B cell (primary cell): ENCODE results near the gene ST13. TPM values are rescaled to one million over a fixed set of nuclear protein-coding genes. Genes with fewer than 3 reads are reported as not detected.

Experiments
- ATAC-seq: fragments of 200-7000 bp; cut with Tn5 transposase; one replicate; pipeline ENCODE4 v1.10.0; 2021; ENCODE audit warnings: low read depth, mild to moderate bottlenecking, moderate number of reproducible peaks, moderate library complexity
- CTCF ChIA-PET: fragments of 350-600 bp; sonication (Branson Sonifier 250); formaldehyde crosslinking; loops from one replicate; lab custom pipeline; 2021; ENCODE audit warnings: antibody characterized with exemption, inconsistent platforms; lab: Charles Lee
- POLR2A ChIA-PET: fragments of 350-600 bp; sonication (Branson Sonifier 250); formaldehyde crosslinking; loops from one replicate; lab custom pipeline; 2021; ENCODE audit warnings: antibody characterized with exemption; lab: Charles Lee
- DNase-seq: peaks from one replicate; pipeline ENCODE4 v3.0.0; 2013
- H2AFZ ChIP-seq: 2 replicates; pipeline ENCODE4 v1.6.1; 2012; ENCODE audit warnings: mild to moderate bottlenecking, low read depth, low read length; ENCODE audit not compliant: insufficient read depth, poor library complexity, severe bottlenecking
- H3K27ac ChIP-seq, 2 donors: 1 replicate in 1 of 2; 2 replicates in 1 of 2; pipeline ENCODE4 v1.5.1; 2012 to 2013; ENCODE audit warnings: low read length in 2 of 2, mild to moderate bottlenecking in 2 of 2, moderate library complexity in 1 of 2
- H3K27me3 ChIP-seq, 4 experiments: fragments of 200-600 bp in 1 of 4; sonication (generic) in 1 of 4; replicated peaks in 1 of 4; 1 replicate in 2 of 4; 2 replicates in 2 of 4; pipeline versions ENCODE4 v1.6.1 to v1.7.0; 2013 to 2016; ENCODE audit warnings: low read length in 3 of 4, mild to moderate bottlenecking in 2 of 4, mixed read lengths in 1 of 4, moderate library complexity in 1 of 4; ENCODE audit not compliant: insufficient read depth in 4 of 4, control insufficient read depth in 3 of 4; ENCODE audit errors: control extremely low read depth in 1 of 4
- H3K36me3 ChIP-seq, 2 experiments: replicated peaks in 1 of 2; 1 replicate in 1 of 2; 2 replicates in 1 of 2; pipeline versions ENCODE4 v1.6.1 to v1.7.1; 2013; ENCODE audit warnings: low read length in 1 of 2; ENCODE audit not compliant: insufficient read depth in 2 of 2, control insufficient read depth in 1 of 2; ENCODE audit errors: control extremely low read depth in 1 of 2, extremely low read depth in 1 of 2
- H3K4me1 ChIP-seq, 2 donors: fragments of 200-600 bp in 1 of 2; sonication (generic) in 1 of 2; 1 replicate in 1 of 2; 2 replicates in 1 of 2; pipeline versions ENCODE4 v1.5.1 to v1.6.1; 2013 to 2017; ENCODE audit warnings: low read length in 2 of 2; ENCODE audit not compliant: control insufficient read depth in 2 of 2, insufficient read depth in 2 of 2
- H3K4me2 ChIP-seq: replicated peaks from 2 replicates; pipeline ENCODE3; 2012; ENCODE audit warnings: mild to moderate bottlenecking, low read depth, low read length; ENCODE audit not compliant: poor library complexity, severe bottlenecking
- H3K4me3 ChIP-seq, 5 experiments: fragments of 200-600 bp in 1 of 5; sonication (generic) in 1 of 5; 1 replicate in 3 of 5; 2 replicates in 2 of 5; pipeline versions ENCODE4 v1.5.1 to v1.7.0; 2011 to 2016; ENCODE audit warnings: low read length in 4 of 5, mild to moderate bottlenecking in 4 of 5, low read depth in 2 of 5, control low read depth in 1 of 5, moderate library complexity in 1 of 5; ENCODE audit not compliant: insufficient read depth in 1 of 5; ENCODE audit errors: control extremely low read depth in 1 of 5, extremely low read depth in 1 of 5
- H3K79me2 ChIP-seq: fragments of 200-600 bp; sonication (generic); one replicate; pipeline ENCODE4 v1.6.0; 2016; ENCODE audit warnings: low read length; ENCODE audit not compliant: control insufficient read depth, insufficient read depth
- H3K9ac ChIP-seq: fragments of 200-600 bp; sonication (generic); 2 replicates; pipeline ENCODE4 v1.6.1; 2017; ENCODE audit warnings: mild to moderate bottlenecking, low read length, moderate library complexity
- H3K9me3 ChIP-seq, 3 donors: one replicate each; pipeline versions ENCODE4 v1.6.1 to v1.7.1; 2013; ENCODE audit warnings: low read length in 2 of 3; ENCODE audit not compliant: control insufficient read depth in 2 of 3, insufficient read depth in 1 of 3; ENCODE audit errors: control extremely low read depth in 1 of 3
- H4K20me1 ChIP-seq: 2 replicates; pipeline ENCODE4 v1.6.0; 2012; ENCODE audit warnings: mild to moderate bottlenecking, low read length; ENCODE audit not compliant: insufficient read depth, control insufficient read depth, poor library complexity, severe bottlenecking
- H3K27ac Mint-ChIP-seq: one replicate; pipeline ENCODE4 v1.8.0; 2021; ENCODE audit warnings: mixed read lengths
- H3K27me3 Mint-ChIP-seq: one replicate; pipeline ENCODE4 v1.8.0; 2021; ENCODE audit warnings: mixed read lengths
- H3K4me1 Mint-ChIP-seq: one replicate; pipeline ENCODE4 v1.8.0; 2021; ENCODE audit warnings: mixed read lengths
- H3K4me3 Mint-ChIP-seq: one replicate; pipeline ENCODE4 v1.8.0; 2021; ENCODE audit warnings: mixed read lengths
- H3K9me3 Mint-ChIP-seq: one replicate; pipeline ENCODE4 v1.8.0; 2022; ENCODE audit warnings: mixed read lengths; ENCODE audit not compliant: insufficient read depth
- CTCF ChIP-seq: fragments of 200-600 bp; IDR thresholded peaks from one replicate; pipeline ENCODE4 v1.8.0; 2022; ENCODE audit warnings: antibody characterized with exemption, mild to moderate bottlenecking
- EZH2 ChIP-seq: IDR thresholded peaks from 2 replicates; pipeline ENCODE4 v1.6.1; 2012; ENCODE audit warnings: borderline replicate concordance, low read depth, mild to moderate bottlenecking, moderate library complexity, low read length; ENCODE audit not compliant: insufficient read depth, poor library complexity, severe bottlenecking
- WGBS: methylation state at CpG from one replicate; pipeline ENCODE4 v1.1.5; 2013; ENCODE audit warnings: missing lambda C conversion rate; ENCODE audit not compliant: insufficient coverage; 5-methylcytosine and 5-hydroxymethylcytosine counted together
- intact Hi-C: fragments of 100-400 bp; cut with micrococcal nuclease; formaldehyde crosslinking; loops from one replicate; pipeline ENCODE4 v1.10.0; 2022
- polyA plus RNA-seq: library from polyadenylated mRNA; depleted of rRNA; stranded (reverse); fragments of >200 nt; gene quantifications from 2 replicates; pipeline ENCODE4 v1.2.3, GENCODE V29; 2012
- total RNA-seq, 2 donors: library from RNA; stranded (reverse); fragments of 120-200 nt in 1 of 2; gene quantifications; 1 replicate in 1 of 2; 2 replicates in 1 of 2; pipeline versions ENCODE4 v1.2.3 to v1.2.4, GENCODE V29; 2013 to 2022

ST13 gene
- total and polyA plus RNA-seq, 2 donors (not counting 1 experiment from before 2014, with no cell fraction given) = 44.6 to 187 TPM

DNA sequence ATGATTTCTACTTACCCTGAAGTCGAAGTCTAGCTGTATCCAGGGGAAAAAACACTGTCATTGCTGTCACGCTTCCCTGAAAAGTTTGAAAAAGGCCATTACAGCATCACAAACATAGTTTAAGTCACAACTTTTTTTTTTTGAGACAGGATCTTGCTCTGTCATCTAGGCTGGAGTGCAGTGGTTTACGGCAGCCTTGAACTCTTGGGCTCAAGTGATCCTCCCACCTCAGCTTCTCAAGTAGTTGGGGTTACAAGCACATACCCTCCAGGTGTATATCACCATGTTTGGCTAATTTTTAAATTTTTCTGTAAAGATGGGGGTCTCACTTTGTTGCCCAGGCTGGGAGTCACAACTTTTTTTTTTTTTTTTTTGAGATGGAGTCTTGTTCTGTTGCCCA lies 57.4 kb downstream of the ST13 start:
- no peak overlapping the region for H3K27ac Mint-ChIP-seq
- no peaks in the 10 kb centered on the region for H4K20me1 ChIP-seq
- no peaks in the 10 kb centered on the region for H3K4me1 ChIP-seq
- ChIA-PET CTCF (no interaction called here), POLR2A (interaction anchor here (0.7 kb wide), 1 partner anchor 144 kb away, joined by 3 read pairs; no protein-coding TSS in a partner anchor)
- no peak overlapping the region for H3K9ac ChIP-seq
- intact Hi-C loops = no loop called here
- ATAC-seq = no peak
- H3K79me2 ChIP-seq = no peaks in the 10 kb centered on the region
- H3K4me3 Mint-ChIP-seq = no peak overlapping the region
- WGBS = 60% methylated on average over 1 of the region's 3 CpGs
- H3K4me1 Mint-ChIP-seq = no peaks in the 10 kb centered on the region
- no peaks in the 10 kb centered on the region for H3K27me3 Mint-ChIP-seq
- H3K4me2 ChIP-seq = no peak overlapping the region
- peaks cover 0 to 4% of the 10 kb centered on the region in 2 experiments for H3K36me3 ChIP-seq
- H3K27me3 ChIP-seq = no peaks in the 10 kb centered on the region
- H3K4me3 ChIP-seq = no peak overlapping the region
- no peak overlapping the region for H2AFZ ChIP-seq
- no peaks in the 10 kb centered on the region for H3K9me3 ChIP-seq
- DNase-seq = no peak
- H3K27ac ChIP-seq = no peak overlapping the region
- TF ChIP-seq EZH2 = no peak
- no peak for TF ChIP-seq CTCF
- H3K9me3 Mint-ChIP-seq = no peaks in the 10 kb centered on the region

GRCh38 chr22:40797427-40797826 lies 59.0 kb downstream of the ST13 start:
- CTCF ChIA-PET = no interaction called here
- H3K9me3 ChIP-seq = no peaks in the 10 kb centered on the region
- ATAC-seq (no peak), DNase-seq (no peak)
- H3K27ac ChIP-seq = no peak overlapping the region
- H3K9me3 Mint-ChIP-seq = no peaks in the 10 kb centered on the region
- POLR2A ChIA-PET = no interaction called here
- no peaks in the 10 kb centered on the region for H3K4me1 Mint-ChIP-seq
- H3K27ac Mint-ChIP-seq = no peak overlapping the region
- no peaks in the 10 kb centered on the region for H3K4me1 ChIP-seq
- H3K4me3 Mint-ChIP-seq = no peak overlapping the region
- H3K4me2 ChIP-seq = no peak overlapping the region
- TF ChIP-seq EZH2 = no peak
- TF ChIP-seq CTCF = no peak
- WGBS = 100% methylated on average over 1 of the region's 1 CpG
- no peaks in the 10 kb centered on the region for H3K79me2 ChIP-seq
- H3K27me3 ChIP-seq = no peaks in the 10 kb centered on the region
- intact Hi-C loops = no loop called here
- no peaks in the 10 kb centered on the region for H3K27me3 Mint-ChIP-seq
- no peak overlapping the region for H2AFZ ChIP-seq
- H4K20me1 ChIP-seq = no peaks in the 10 kb centered on the region
- H3K4me3 ChIP-seq = no peak overlapping the region
- H3K9ac ChIP-seq = no peak overlapping the region
- peaks cover 0 to 7% of the 10 kb centered on the region in 2 experiments for H3K36me3 ChIP-seq
